ENCODE measurements around the gene GDA.

GDA gene

DNA sequence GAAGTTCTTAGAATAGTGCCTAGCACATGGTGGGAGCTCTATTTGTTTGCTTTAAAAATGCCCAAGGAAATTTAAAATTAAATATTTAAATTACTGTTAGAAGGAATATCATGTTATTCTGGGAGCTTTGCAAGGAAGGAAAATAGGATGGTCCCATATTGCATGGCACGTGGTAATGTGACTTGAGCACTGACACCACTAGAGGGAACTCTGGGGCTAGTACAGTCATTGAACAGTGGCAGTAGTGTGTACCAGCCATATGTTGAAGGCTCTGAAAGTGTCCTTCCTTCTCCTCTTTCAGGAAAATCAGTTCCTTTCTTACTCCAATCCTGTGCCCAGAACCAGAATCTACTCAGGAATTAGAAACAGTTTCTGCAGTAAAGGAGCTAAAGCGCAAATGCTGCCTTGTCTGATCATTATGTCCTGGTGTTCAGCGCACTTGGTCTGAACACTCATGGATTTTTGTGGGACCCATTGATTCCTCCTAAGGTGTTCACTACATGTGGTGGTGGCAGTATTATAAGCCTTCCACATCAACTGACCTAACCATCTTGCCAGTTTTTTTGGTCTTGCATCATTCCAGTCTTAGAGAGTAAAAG lies 54.1 kb downstream of the GDA start:
- no peak overlapping the region for H3K4me3 ChIP-seq (ENCODE audit: low read depth, low read length)
- peak; percentile 50 for DNase-seq (ENCODE audit: low read depth)
- TF ChIP-seq, protein P1, sequence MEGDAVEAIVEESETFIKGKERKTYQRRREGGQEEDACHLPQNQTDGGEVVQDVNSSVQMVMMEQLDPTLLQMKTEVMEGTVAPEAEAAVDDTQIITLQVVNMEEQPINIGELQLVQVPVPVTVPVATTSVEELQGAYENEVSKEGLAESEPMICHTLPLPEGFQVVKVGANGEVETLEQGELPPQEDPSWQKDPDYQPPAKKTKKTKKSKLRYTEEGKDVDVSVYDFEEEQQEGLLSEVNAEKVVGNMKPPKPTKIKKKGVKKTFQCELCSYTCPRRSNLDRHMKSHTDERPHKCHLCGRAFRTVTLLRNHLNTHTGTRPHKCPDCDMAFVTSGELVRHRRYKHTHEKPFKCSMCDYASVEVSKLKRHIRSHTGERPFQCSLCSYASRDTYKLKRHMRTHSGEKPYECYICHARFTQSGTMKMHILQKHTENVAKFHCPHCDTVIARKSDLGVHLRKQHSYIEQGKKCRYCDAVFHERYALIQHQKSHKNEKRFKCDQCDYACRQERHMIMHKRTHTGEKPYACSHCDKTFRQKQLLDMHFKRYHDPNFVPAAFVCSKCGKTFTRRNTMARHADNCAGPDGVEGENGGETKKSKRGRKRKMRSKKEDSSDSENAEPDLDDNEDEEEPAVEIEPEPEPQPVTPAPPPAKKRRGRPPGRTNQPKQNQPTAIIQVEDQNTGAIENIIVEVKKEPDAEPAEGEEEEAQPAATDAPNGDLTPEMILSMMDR (conservative IDR thresholded peaks at IDR 0.05; ENCODE audit: low read depth, low read length): peak; percentile 66

- TF ChIP-seq, protein P1 (conservative IDR thresholded peaks at IDR 0.05; ENCODE audit: low read depth, low read length): no peak
- no peak overlapping the region for H3K4me3 ChIP-seq (ENCODE audit: low read depth, low read length)
- DNase-seq (ENCODE audit: low read depth): no peak
Observed at GRCh38 chr9:72204062-72204461, 54.8 kb downstream of the GDA start.

GRCh38 chr9:72205513-72205912 lies 56.3 kb downstream of the GDA start:
- TF ChIP-seq, protein P1 (conservative IDR thresholded peaks at IDR 0.05; ENCODE audit: low read depth, low read length): no peak
- DNase-seq (ENCODE audit: low read depth): no peak
- no peak overlapping the region for H3K4me3 ChIP-seq (ENCODE audit: low read depth, low read length)

DNA sequence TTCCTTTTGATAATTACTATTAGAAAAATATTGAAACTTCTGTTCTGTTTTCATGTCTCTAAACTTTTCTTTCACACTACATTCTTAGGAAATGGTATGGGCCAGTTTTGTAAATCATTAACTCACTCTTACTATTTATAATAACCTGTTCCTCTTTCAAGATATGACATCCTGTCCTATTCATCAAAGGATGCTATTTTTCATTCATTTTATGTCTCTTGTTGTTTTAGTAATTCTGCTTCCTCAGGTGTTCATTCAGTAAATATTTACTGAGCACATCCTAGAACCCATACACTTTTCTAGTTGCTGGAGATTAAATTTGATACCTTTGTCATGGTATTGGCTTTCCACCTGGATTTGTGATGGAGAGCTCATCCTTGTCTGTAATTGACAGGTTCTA lies 58.0 kb downstream of the GDA start:
- no peak for DNase-seq (ENCODE audit: low read depth)
- H3K4me3 ChIP-seq (ENCODE audit: low read depth, low read length): no peak overlapping the region
- TF ChIP-seq, protein P1 (conservative IDR thresholded peaks at IDR 0.05; ENCODE audit: low read depth, low read length): no peak

GRCh38 chr9:72210522-72210921 lies 61.3 kb downstream of the GDA start:
- DNase-seq (ENCODE audit: low read depth): no peak
- TF ChIP-seq, protein P1 (conservative IDR thresholded peaks at IDR 0.05; ENCODE audit: low read depth, low read length): no peak

DNA sequence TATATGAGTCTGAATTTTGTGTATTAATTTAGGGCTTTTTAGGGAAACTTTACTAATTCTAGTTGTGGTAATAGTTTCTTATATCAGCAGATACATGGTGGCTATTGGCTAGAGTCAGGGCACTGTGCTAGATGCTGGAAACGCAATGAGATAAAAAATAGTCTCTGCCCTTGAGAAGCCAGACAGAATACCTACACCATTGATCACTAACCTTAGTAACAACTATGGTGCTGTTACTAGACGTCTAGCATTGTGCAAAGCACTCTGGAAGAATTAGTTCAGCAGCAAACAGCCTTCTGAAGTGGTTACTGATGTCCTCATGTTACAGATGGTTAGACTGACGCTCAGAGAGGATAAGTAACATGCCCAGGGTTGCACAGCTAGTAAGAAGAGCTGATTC lies 61.8 kb downstream of the GDA start:
- no peak for DNase-seq (ENCODE audit: low read depth)
- TF ChIP-seq, protein P1 (conservative IDR thresholded peaks at IDR 0.05; ENCODE audit: low read depth, low read length): no peak

More at GRCh38 chr9:72210522-72210921, 61.3 kb downstream of the GDA start:
- H3K4me3 ChIP-seq (ENCODE audit: low read depth, low read length): no peak overlapping the region

GRCh38 chr9:72213906-72214305 lies 64.7 kb downstream of the GDA start:
- no peak overlapping the region for H3K4me3 ChIP-seq (ENCODE audit: low read depth, low read length)
- TF ChIP-seq, protein P1 (conservative IDR thresholded peaks at IDR 0.05; ENCODE audit: low read depth, low read length): no peak
- DNase-seq (ENCODE audit: low read depth): no peak

More for the DNA sequence above, 61.8 kb downstream of the GDA start:
- no peak overlapping the region for H3K4me3 ChIP-seq (ENCODE audit: low read depth, low read length)
